Parathyroid adenoma (tissue), 2 donors: ENCODE results near the gene CFB.

Experiments used
- H2AFZ ChIP-seq: fragments of 300-600 bp; sonication (generic); one replicate; pipeline ENCODE4 v1.7.0; 2017; ENCODE audit warnings: antibody characterized with exemption, mild to moderate bottlenecking
- H3K27ac ChIP-seq: fragments of 300-600 bp; sonication (generic); one replicate; pipeline ENCODE4 v1.7.0; 2017
- H3K27me3 ChIP-seq: fragments of 300-600 bp; sonication (generic); one replicate; pipeline ENCODE4 v1.7.0; 2017; ENCODE audit warnings: low read length; ENCODE audit not compliant: control insufficient read depth, insufficient read depth
- H3K36me3 ChIP-seq: fragments of 300-600 bp; sonication (generic); one replicate; pipeline ENCODE4 v1.7.0; 2017; ENCODE audit warnings: low read length; ENCODE audit not compliant: control insufficient read depth, insufficient read depth
- H3K4me1 ChIP-seq: fragments of 300-600 bp; sonication (generic); one replicate; pipeline ENCODE4 v1.7.0; 2017; ENCODE audit warnings: control low read depth
- H3K4me2 ChIP-seq: fragments of 300-600 bp; sonication (generic); one replicate; pipeline ENCODE4 v1.7.0; 2017; ENCODE audit warnings: low read length
- H3K4me3 ChIP-seq: fragments of 300-600 bp; sonication (generic); one replicate; pipeline ENCODE4 v1.7.0; 2017; ENCODE audit warnings: low read depth, low read length
- H3K79me2 ChIP-seq: fragments of 300-600 bp; sonication (generic); one replicate; pipeline ENCODE4 v1.7.0; 2017; ENCODE audit warnings: control low read depth
- H3K9ac ChIP-seq: fragments of 300-600 bp; sonication (generic); one replicate; pipeline ENCODE4 v1.7.0; 2017; ENCODE audit warnings: mild to moderate bottlenecking
- H3K9me3 ChIP-seq: fragments of 300-600 bp; sonication (generic); one replicate; pipeline ENCODE4 v1.7.0; 2017; ENCODE audit warnings: low read length; ENCODE audit not compliant: control insufficient read depth
- TF ChIP-seq, protein P1 (sequence below): fragments of 300-600 bp; sonication (generic); IDR thresholded peaks from one replicate; pipeline ENCODE4 v1.7.0; 2017; ENCODE audit warnings: antibody characterized with exemption, mild to moderate bottlenecking
- donor health status: primary hyperparathyroidism.

Gene CFB

GRCh38 chr6:31948753-31949413 lies 3.0 kb downstream of the CFB start:
- Histone ChIP-seq H3K27ac (peak overlapping the region; percentile 94), H3K4me1 (peaks cover 50% of the 10 kb centered on the region), H3K36me3 (no peaks in the 10 kb centered on the region), H3K79me2 (peaks cover 6% of the 10 kb centered on the region), H3K9me3 (no peaks in the 10 kb centered on the region), H3K27me3 (no peaks in the 10 kb centered on the region), H2AFZ (no peak overlapping the region), H3K4me2 (no peak overlapping the region), H3K9ac (no peak overlapping the region), H3K4me3 (no peak overlapping the region)
- TF ChIP-seq, protein P1, sequence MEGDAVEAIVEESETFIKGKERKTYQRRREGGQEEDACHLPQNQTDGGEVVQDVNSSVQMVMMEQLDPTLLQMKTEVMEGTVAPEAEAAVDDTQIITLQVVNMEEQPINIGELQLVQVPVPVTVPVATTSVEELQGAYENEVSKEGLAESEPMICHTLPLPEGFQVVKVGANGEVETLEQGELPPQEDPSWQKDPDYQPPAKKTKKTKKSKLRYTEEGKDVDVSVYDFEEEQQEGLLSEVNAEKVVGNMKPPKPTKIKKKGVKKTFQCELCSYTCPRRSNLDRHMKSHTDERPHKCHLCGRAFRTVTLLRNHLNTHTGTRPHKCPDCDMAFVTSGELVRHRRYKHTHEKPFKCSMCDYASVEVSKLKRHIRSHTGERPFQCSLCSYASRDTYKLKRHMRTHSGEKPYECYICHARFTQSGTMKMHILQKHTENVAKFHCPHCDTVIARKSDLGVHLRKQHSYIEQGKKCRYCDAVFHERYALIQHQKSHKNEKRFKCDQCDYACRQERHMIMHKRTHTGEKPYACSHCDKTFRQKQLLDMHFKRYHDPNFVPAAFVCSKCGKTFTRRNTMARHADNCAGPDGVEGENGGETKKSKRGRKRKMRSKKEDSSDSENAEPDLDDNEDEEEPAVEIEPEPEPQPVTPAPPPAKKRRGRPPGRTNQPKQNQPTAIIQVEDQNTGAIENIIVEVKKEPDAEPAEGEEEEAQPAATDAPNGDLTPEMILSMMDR, result no peak

- H3K36me3 ChIP-seq, result no peaks in the 10 kb centered on the region
- H3K27ac ChIP-seq, result peak overlapping the region; percentile 94
- TF ChIP-seq, protein P1, result no peak
Observed at GRCh38 chr6:31949926-31950548, 4.1 kb downstream of the CFB start.

GRCh38 chr6:31952140-31952805 lies 6.4 kb downstream of the CFB start:
- Histone ChIP-seq H2AFZ (no peak overlapping the region), H3K27ac (peak overlapping the region; percentile 94), H3K9ac (no peak overlapping the region), H3K4me2 (no peak overlapping the region), H3K4me1 (peaks cover 41% of the 10 kb centered on the region), H3K9me3 (no peaks in the 10 kb centered on the region), H3K4me3 (no peak overlapping the region), H3K79me2 (peaks cover 6% of the 10 kb centered on the region), H3K36me3 (no peaks in the 10 kb centered on the region), H3K27me3 (no peaks in the 10 kb centered on the region)
- TF ChIP-seq, protein P1, result peak; percentile 87

More at GRCh38 chr6:31949926-31950548, 4.1 kb downstream of the CFB start:
- peaks cover 6% of the 10 kb centered on the region for H3K79me2 ChIP-seq
- H3K4me2 ChIP-seq, result peak overlapping the region; percentile 37
- no peak overlapping the region for H3K4me3 ChIP-seq
- H3K4me1 ChIP-seq, result peaks cover 44% of the 10 kb centered on the region
- H3K27me3 ChIP-seq, result no peaks in the 10 kb centered on the region
- no peak overlapping the region for H2AFZ ChIP-seq
- no peak overlapping the region for H3K9ac ChIP-seq
- H3K9me3 ChIP-seq, result no peaks in the 10 kb centered on the region

DNA sequence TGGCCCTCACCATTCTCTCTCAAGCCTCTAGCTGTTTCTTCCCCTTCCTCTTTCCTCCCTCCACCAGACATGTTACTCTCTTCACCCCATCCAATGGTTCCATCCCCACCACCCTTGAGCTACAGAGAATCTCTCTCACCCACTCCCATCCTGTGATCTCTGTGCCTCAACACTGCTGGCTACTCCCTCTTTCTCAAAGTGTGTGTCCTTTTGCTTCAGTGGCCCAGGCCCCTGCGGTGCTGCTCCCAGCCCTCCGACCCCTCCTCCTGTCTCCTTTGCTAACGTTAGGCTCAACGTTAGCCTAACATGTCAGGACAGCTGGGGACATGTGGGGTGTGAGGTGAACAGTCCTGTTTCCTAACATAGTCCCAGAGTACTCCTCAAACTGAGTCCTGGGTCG lies 7.0 kb downstream of the CFB start:
- peak overlapping the region; percentile 94 for H3K27ac ChIP-seq
- TF ChIP-seq, protein P1, result no peak

More for the DNA sequence above, 7.0 kb downstream of the CFB start:
- peaks cover 4% of the 10 kb centered on the region for H3K79me2 ChIP-seq
- H3K4me2 ChIP-seq, result no peak overlapping the region
- H3K27me3 ChIP-seq, result no peaks in the 10 kb centered on the region
- no peak overlapping the region for H3K4me3 ChIP-seq
- no peak overlapping the region for H3K9ac ChIP-seq
- H3K36me3 ChIP-seq, result no peaks in the 10 kb centered on the region
- H3K9me3 ChIP-seq, result no peaks in the 10 kb centered on the region
- H3K4me1 ChIP-seq, result peaks cover 39% of the 10 kb centered on the region
- H2AFZ ChIP-seq, result no peak overlapping the region
